OCI-LY7 (cell line): Measurements from ENCODE around the gene KCNA5.

Experiments used
- EZH2phosphoT487 ChIP-seq: fragments of 200-600 bp; sonication (generic); IDR thresholded peaks from 2 replicates; pipeline ENCODE4 v1.6.1; 2018; ENCODE audit warnings: low read depth, borderline replicate concordance, mild to moderate bottlenecking, mixed run types, antibody characterized with exemption, low read length, moderate library complexity, mixed read lengths
- TF ChIP-seq, protein P1 (sequence below): fragments of 200-600 bp; sonication (generic); conservative IDR thresholded peaks from 2 replicates; pipeline ENCODE4 v1.5.1; 2014; ENCODE audit warnings: mild to moderate bottlenecking, antibody characterized with exemption, low read length, moderate library complexity, mixed read lengths

DNA sequence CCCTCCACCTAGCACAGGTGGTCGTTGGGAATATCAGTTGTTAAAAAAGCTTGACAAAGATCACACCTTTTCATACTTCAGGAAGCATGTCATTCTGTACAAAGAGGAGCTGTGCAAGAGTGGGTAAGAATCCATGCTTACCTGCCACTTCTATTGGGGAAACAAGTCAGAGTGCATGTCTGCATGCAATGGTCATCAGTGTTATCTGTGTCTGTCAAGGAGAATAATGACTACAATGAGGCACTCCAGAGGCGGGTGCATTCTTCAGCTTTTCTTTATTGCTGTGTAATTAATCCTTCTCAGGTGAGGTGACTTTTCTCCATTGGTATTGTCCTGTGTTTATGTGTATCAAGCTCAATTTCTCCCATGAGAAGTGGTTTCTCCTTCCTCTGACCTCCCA, 24.4 kb downstream of the KCNA5 start:
- TF ChIP-seq EZH2phosphoT487, result no peak
- TF ChIP-seq, protein P1, sequence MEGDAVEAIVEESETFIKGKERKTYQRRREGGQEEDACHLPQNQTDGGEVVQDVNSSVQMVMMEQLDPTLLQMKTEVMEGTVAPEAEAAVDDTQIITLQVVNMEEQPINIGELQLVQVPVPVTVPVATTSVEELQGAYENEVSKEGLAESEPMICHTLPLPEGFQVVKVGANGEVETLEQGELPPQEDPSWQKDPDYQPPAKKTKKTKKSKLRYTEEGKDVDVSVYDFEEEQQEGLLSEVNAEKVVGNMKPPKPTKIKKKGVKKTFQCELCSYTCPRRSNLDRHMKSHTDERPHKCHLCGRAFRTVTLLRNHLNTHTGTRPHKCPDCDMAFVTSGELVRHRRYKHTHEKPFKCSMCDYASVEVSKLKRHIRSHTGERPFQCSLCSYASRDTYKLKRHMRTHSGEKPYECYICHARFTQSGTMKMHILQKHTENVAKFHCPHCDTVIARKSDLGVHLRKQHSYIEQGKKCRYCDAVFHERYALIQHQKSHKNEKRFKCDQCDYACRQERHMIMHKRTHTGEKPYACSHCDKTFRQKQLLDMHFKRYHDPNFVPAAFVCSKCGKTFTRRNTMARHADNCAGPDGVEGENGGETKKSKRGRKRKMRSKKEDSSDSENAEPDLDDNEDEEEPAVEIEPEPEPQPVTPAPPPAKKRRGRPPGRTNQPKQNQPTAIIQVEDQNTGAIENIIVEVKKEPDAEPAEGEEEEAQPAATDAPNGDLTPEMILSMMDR, result no peak
